Measurements from ENCODE around the gene FOXR1.

The FOXR1 gene

GRCh38 chr11:118971646-118972045 is at the start of gene FOXR1:
Gene FOXR1 (plus strand): TSS chr11:118971761. CDS start chr11:118971932, 171 bp downstream.
- DNase-seq = no peak

GRCh38 chr11:118921929-118922744 is 49.4 kb upstream of the FOXR1 start:
- DNase-seq = no peak

- DNase-seq = no peak
These were observed 48.6 kb upstream of the FOXR1 start for GRCh38 chr11:118922745-118923627.

GRCh38 chr11:118923721-118924587 is 47.6 kb upstream of the FOXR1 start:
- DNase-seq = no peak

GRCh38 chr11:118924591-118925585 is 46.7 kb upstream of the FOXR1 start:
- DNase-seq = peak; percentile 51

GRCh38 chr11:118927554-118928100 is 43.9 kb upstream of the FOXR1 start:
- DNase-seq = no peak

- peak; percentile 94 for DNase-seq
These were observed 43.3 kb upstream of the FOXR1 start for GRCh38 chr11:118928101-118928869.

GRCh38 chr11:118928870-118929500 is 42.6 kb upstream of the FOXR1 start:
- DNase-seq = peak; percentile 67

GRCh38 chr11:118929501-118930093 is 42.0 kb upstream of the FOXR1 start:
- peak; percentile 91 for DNase-seq

GRCh38 chr11:118930094-118930712 is 41.4 kb upstream of the FOXR1 start:
- peak; percentile 98 for DNase-seq

GRCh38 chr11:118931571-118931970 is 40.0 kb upstream of the FOXR1 start:
- no peak for DNase-seq

- DNase-seq = no peak
These were observed 38.1 kb upstream of the FOXR1 start for GRCh38 chr11:118933486-118933885.

GRCh38 chr11:118935376-118935775 is 36.2 kb upstream of the FOXR1 start:
- no peak for DNase-seq

GRCh38 chr11:118938491-118939403 is 32.8 kb upstream of the FOXR1 start:
- DNase-seq = no peak

- no peak for DNase-seq
These were observed 32.1 kb upstream of the FOXR1 start for GRCh38 chr11:118939404-118939915.

- DNase-seq = no peak
These were observed 31.5 kb upstream of the FOXR1 start for GRCh38 chr11:118939953-118940598.

GRCh38 chr11:118947091-118947490 is 24.5 kb upstream of the FOXR1 start:
- no peak for DNase-seq

All from DMS79 (cell line).